Prostate gland (tissue), 2 donors: ENCODE results near the gene SYNC.

Experiments
- POLR2A ChIP-seq: fragments of 450-650 bp; IDR thresholded peaks from one replicate; pipeline ENCODE4 v1.6.1; 2016; ENCODE audit warnings: antibody characterized with exemption, mild to moderate bottlenecking
- POLR2AphosphoS5 ChIP-seq: sonication (generic); formaldehyde crosslinking; IDR thresholded peaks from one replicate; pipeline ENCODE4 v1.6.1; 2017; ENCODE audit warnings: antibody characterized with exemption
- TF ChIP-seq, protein P1 (sequence below), 4 experiments: fragments of 200-600 bp in 2 of 4; fragments of 450-650 bp in 2 of 4; sonication (generic) in 2 of 4; IDR thresholded peaks; 1 replicate in 3 of 4; 2 replicates in 1 of 4; pipeline ENCODE4 v1.5.1; 2016 to 2019; ENCODE audit warnings: antibody characterized with exemption in 4 of 4, mild to moderate bottlenecking in 2 of 4, moderate library complexity in 2 of 4

DNA sequence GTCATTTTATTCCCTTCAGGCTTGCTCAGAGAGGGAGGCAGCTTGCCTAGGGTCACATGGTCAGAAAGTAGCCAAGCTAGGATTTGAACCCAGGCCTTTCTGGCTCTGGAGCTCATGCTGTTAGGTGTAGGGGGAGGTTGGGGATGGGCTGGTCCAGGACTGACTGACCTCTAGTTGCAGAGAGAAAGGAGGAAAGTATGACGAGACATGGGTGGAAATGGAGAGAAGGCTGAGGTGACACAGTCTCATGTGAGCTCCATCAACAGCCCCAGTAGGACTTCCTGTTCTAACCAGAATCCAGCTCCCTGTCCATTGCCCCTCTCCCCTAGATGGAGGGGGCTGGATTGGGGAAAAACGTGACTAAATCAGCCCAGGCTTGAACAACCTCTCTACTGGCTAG lies 15.5 kb upstream of the SYNC start:
- TF ChIP-seq, protein P1, sequence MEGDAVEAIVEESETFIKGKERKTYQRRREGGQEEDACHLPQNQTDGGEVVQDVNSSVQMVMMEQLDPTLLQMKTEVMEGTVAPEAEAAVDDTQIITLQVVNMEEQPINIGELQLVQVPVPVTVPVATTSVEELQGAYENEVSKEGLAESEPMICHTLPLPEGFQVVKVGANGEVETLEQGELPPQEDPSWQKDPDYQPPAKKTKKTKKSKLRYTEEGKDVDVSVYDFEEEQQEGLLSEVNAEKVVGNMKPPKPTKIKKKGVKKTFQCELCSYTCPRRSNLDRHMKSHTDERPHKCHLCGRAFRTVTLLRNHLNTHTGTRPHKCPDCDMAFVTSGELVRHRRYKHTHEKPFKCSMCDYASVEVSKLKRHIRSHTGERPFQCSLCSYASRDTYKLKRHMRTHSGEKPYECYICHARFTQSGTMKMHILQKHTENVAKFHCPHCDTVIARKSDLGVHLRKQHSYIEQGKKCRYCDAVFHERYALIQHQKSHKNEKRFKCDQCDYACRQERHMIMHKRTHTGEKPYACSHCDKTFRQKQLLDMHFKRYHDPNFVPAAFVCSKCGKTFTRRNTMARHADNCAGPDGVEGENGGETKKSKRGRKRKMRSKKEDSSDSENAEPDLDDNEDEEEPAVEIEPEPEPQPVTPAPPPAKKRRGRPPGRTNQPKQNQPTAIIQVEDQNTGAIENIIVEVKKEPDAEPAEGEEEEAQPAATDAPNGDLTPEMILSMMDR (IDR thresholded peaks at IDR 0.05): no peak
- no peak for TF ChIP-seq POLR2AphosphoS5
- TF ChIP-seq POLR2A: no peak
